IMR-90 (cell line): ENCODE data around the gene BMP10. TPM values are rescaled to one million over a fixed set of nuclear protein-coding genes. Genes with fewer than 3 reads are reported as not detected.

ENCODE experiments used
- ATAC-seq: fragments of 200-7000 bp; cut with Tn5 transposase; 2 replicates; pipeline ENCODE4 v1.9.1; 2020; ENCODE audit warnings: low read depth, mild to moderate bottlenecking, moderate library complexity
- BruUV-seq: library from RNA; stranded (reverse); fragments of 400-500 nt; replicated peaks from 2 replicates; lab custom pipeline; 2021; lab: Mats Ljungman, UMichigan
- CTCF ChIA-PET: fragments of 300-600 bp; formaldehyde crosslinking; extraction: SDS; loops from one replicate; lab custom pipeline; 2021; ENCODE audit warnings: antibody characterized with exemption; lab: Yijun Ruan, JAX
- POLR2A ChIA-PET: fragments of 300-600 bp; sonication (Branson Sonifier 250); formaldehyde crosslinking; loops from one replicate; lab custom pipeline; 2022; ENCODE audit warnings: antibody characterized with exemption; ENCODE audit not compliant: unreplicated experiment; lab: Charles Lee
- DNase-seq: peaks from one replicate; pipeline ENCODE4 v3.0.0; 2013
- H2AFZ ChIP-seq: replicated peaks from 2 replicates; pipeline ENCODE3; 2013; ENCODE audit warnings: low read length, mild to moderate bottlenecking; ENCODE audit not compliant: poor library complexity
- H2AK5ac ChIP-seq: 2 replicates; pipeline ENCODE4 v1.6.1; 2013; ENCODE audit warnings: low read depth, low read length, inconsistent platforms
- H2AK9ac ChIP-seq: replicated peaks from 2 replicates; pipeline ENCODE3; 2013; ENCODE audit warnings: mild to moderate bottlenecking, low read depth, low read length, moderate library complexity; ENCODE audit not compliant: poor library complexity
- H2BK120ac ChIP-seq: 2 replicates; pipeline ENCODE4 v1.6.1; 2013; ENCODE audit warnings: low read depth, low read length, inconsistent platforms
- H2BK15ac ChIP-seq: 3 replicates; pipeline ENCODE4 v1.6.1; 2013; ENCODE audit warnings: low read depth, low read length, inconsistent platforms
- H2BK20ac ChIP-seq: 2 replicates; pipeline ENCODE4 v1.6.1; 2013; ENCODE audit warnings: low read depth, mild to moderate bottlenecking, inconsistent platforms, low read length, moderate library complexity
- H2BK5ac ChIP-seq: 2 replicates; pipeline ENCODE4 v1.6.1; 2013; ENCODE audit warnings: mild to moderate bottlenecking, low read depth, low read length, inconsistent platforms; ENCODE audit not compliant: poor library complexity, severe bottlenecking
- H3K14ac ChIP-seq: replicated peaks from 2 replicates; pipeline ENCODE4 v1.6.1; 2013; ENCODE audit warnings: low read depth, low read length, inconsistent platforms
- H3K18ac ChIP-seq: 2 replicates; pipeline ENCODE4 v1.6.1; 2013; ENCODE audit warnings: low read depth, low read length, control low read depth
- H3K23ac ChIP-seq: 2 replicates; pipeline ENCODE4 v1.6.1; 2013; ENCODE audit warnings: low read depth, low read length, inconsistent platforms
- H3K27ac ChIP-seq: 2 replicates; pipeline ENCODE4 v1.5.1; 2013; ENCODE audit warnings: mild to moderate bottlenecking, control low read depth, low read length; ENCODE audit not compliant: insufficient read depth
- H3K27me3 ChIP-seq: 2 replicates; pipeline ENCODE4 v1.6.1; 2013; ENCODE audit warnings: low read length; ENCODE audit not compliant: control insufficient read depth, insufficient read depth
- H3K36me3 ChIP-seq: 2 replicates; pipeline ENCODE4 v1.6.1; 2013; ENCODE audit warnings: low read length, mixed read lengths; ENCODE audit not compliant: control insufficient read depth, insufficient read depth
- H3K4ac ChIP-seq: 2 replicates; pipeline ENCODE4 v1.6.1; 2013; ENCODE audit warnings: low read depth, low read length, inconsistent platforms
- H3K4me1 ChIP-seq: 2 replicates; pipeline ENCODE4 v1.6.1; 2013; ENCODE audit warnings: low read length, mixed read lengths; ENCODE audit not compliant: control insufficient read depth, insufficient read depth
- H3K4me2 ChIP-seq: 2 replicates; pipeline ENCODE4 v1.6.1; 2013; ENCODE audit warnings: low read depth, mild to moderate bottlenecking, control low read depth, low read length, moderate library complexity
- H3K4me3 ChIP-seq: 2 replicates; pipeline ENCODE4 v1.5.1; 2013; ENCODE audit warnings: low read depth, mild to moderate bottlenecking, control low read depth, low read length, moderate library complexity; ENCODE audit not compliant: insufficient read depth
- H3K56ac ChIP-seq: 2 replicates; pipeline ENCODE4 v1.6.1; 2013; ENCODE audit warnings: low read length, inconsistent platforms; ENCODE audit not compliant: insufficient read depth; ENCODE audit errors: extremely low read depth
- H3K79me1 ChIP-seq, 2 experiments: 2 replicates each; pipeline ENCODE4 v1.6.1; 2013; ENCODE audit warnings: low read length in 2 of 2, inconsistent platforms in 1 of 2, low read depth in 1 of 2
- H3K9ac ChIP-seq: 2 replicates; pipeline ENCODE4 v1.6.1; 2013; ENCODE audit warnings: low read depth, low read length, control low read depth
- H3K9me1 ChIP-seq: 2 replicates; pipeline ENCODE4 v1.6.1; 2013; ENCODE audit warnings: low read length, inconsistent platforms; ENCODE audit not compliant: insufficient read depth
- H3K9me3 ChIP-seq: 2 replicates; pipeline ENCODE4 v1.6.1; 2013; ENCODE audit warnings: low read length; ENCODE audit not compliant: control insufficient read depth, insufficient read depth
- H4K20me1 ChIP-seq: 2 replicates; pipeline ENCODE4 v1.6.1; 2013; ENCODE audit warnings: low read length, inconsistent platforms; ENCODE audit not compliant: insufficient read depth
- H4K5ac ChIP-seq: 2 replicates; pipeline ENCODE4 v1.6.1; 2013; ENCODE audit warnings: mild to moderate bottlenecking, low read depth, low read length, control low read depth
- H4K8ac ChIP-seq, 2 experiments: 2 replicates each; pipeline ENCODE4 v1.6.1; 2013; ENCODE audit warnings: low read depth in 2 of 2, low read length in 2 of 2, control low read depth in 1 of 2, inconsistent platforms in 1 of 2
- H4K91ac ChIP-seq: 2 replicates; pipeline ENCODE4 v1.6.1; 2013; ENCODE audit warnings: low read depth, low read length, inconsistent platforms; ENCODE audit not compliant: insufficient read depth
- CEBPB ChIP-seq: IDR thresholded peaks from 2 replicates; pipeline ENCODE4 v1.6.1; 2012; ENCODE audit warnings: low read depth, low read length, improper control_type of control experiment
- MXI1 ChIP-seq: IDR thresholded peaks from 2 replicates; pipeline ENCODE4 v1.6.1; 2012; ENCODE audit warnings: low read depth, mild to moderate bottlenecking, low read length, moderate library complexity, borderline replicate concordance
- whole genome bisulfite sequencing, 2 experiments: methylation state at CpG; one replicate each; pipeline versions ENCODE4 v1.1.5 to v1.1.7; 2013; ENCODE audit warnings: missing lambda C conversion rate in 2 of 2; ENCODE audit not compliant: insufficient read length in 1 of 2; ENCODE audit errors: extremely low coverage in 2 of 2; 5-methylcytosine and 5-hydroxymethylcytosine counted together
- dilution Hi-C: fragments of 300-500 bp; cut with HindIII; formaldehyde crosslinking; loops from one replicate; pipeline ENCODE4 v1.14.3; 2018; ENCODE audit warnings: low sequenced_read_pairs; ENCODE audit not compliant: unreplicated experiment
- in situ Hi-C: fragments of 300-500 bp; cut with MboI; formaldehyde crosslinking; loops from 3 replicates; pipeline ENCODE4 v1.14.3; 2019; ENCODE audit warnings: low sequenced_read_pairs, inconsistent platforms, mixed read lengths
- intact Hi-C: fragments of 100-400 bp; cut with micrococcal nuclease; formaldehyde crosslinking; loops from 2 replicates; pipeline ENCODE4 v1.10.0; 2022
- polyA plus RNA-seq, 3 experiments: library from polyadenylated mRNA; depleted of rRNA; stranded (reverse); fragments of >200 nt; gene quantifications; 2 replicates each; pipeline ENCODE4 v1.2.3, GENCODE V29; 2012; ENCODE audit warnings: low replicate concordance in 1 of 3
- total RNA-seq: library from RNA; depleted of rRNA; stranded (reverse); fragments of >200 nt; gene quantifications from 2 replicates; pipeline ENCODE4 v1.2.3, GENCODE V29; 2012

BMP10 gene
- total and polyA plus RNA-seq, 2 of the 4 experiments (the other 2 are of a cell fraction), result not detected

GRCh38 chr2:68878753-68879152 is 7.6 kb upstream of the BMP10 start:
- no peaks in the 10 kb centered on the region for H3K36me3 ChIP-seq
- no peak overlapping the region for H2AK9ac ChIP-seq
- peak overlapping the region; percentile 26; the same call in 1 of the 2 replicates for H3K23ac ChIP-seq
- in situ Hi-C loops (no loop called here), intact Hi-C loops (no loop called here), dilution Hi-C loops (no loop called here)
- H3K18ac ChIP-seq, result peak overlapping the region; percentile 67; the same call in 1 of the 2 replicates
- DNase-seq, result peak; percentile 62
- peak overlapping the region; percentile 49; the same call in 1 of the 2 replicates for H4K5ac ChIP-seq
- 0 out of 2 replicates have a peak, but pooled peaks cover 2% of the 10 kb centered on the region for H3K9me3 ChIP-seq
- peak overlapping the region; percentile 57; the same call in 1 of the 2 replicates for H3K4ac ChIP-seq
- peak overlapping the region; percentile 81; the same call in 2 of the 3 replicates for H2BK15ac ChIP-seq
- no peak overlapping the region; the same call in 1 of the 2 replicates for H3K27ac ChIP-seq
- H3K56ac ChIP-seq, result no peak overlapping the region
- no CpG with 5 or more reads among the region's 2 CpGs for WGBS, 2 experiments
- POLR2A ChIA-PET, result no interaction called here
- H3K14ac ChIP-seq, result peak overlapping the region; percentile 54
- peaks cover 7% of the 10 kb centered on the region for H3K4me1 ChIP-seq
- no TSS peak for BruUV-seq
- H3K79me1 ChIP-seq, result no peaks in the 10 kb centered on the region
- ATAC-seq, result peak; percentile 15; the same call in 1 of the 2 replicates
- H2BK5ac ChIP-seq, result peak overlapping the region; percentile 15
- no peak overlapping the region for H3K9ac ChIP-seq
- TF ChIP-seq CEBPB (peak; percentile 57; the same call in 1 of the 2 replicates), MXI1 (no peak)
- H4K8ac ChIP-seq, result peak overlapping the region; percentile 77 to 86
- no peak overlapping the region for H3K4me3 ChIP-seq
- peak overlapping the region; percentile 85; the same call in 1 of the 2 replicates for H2BK20ac ChIP-seq
- H4K91ac ChIP-seq, result peak overlapping the region; percentile 60
- H3K9me1 ChIP-seq, result no peaks in the 10 kb centered on the region
- peak overlapping the region; percentile 92 for H2BK120ac ChIP-seq
- H2AK5ac ChIP-seq, result peak overlapping the region; percentile 92
- no peak overlapping the region for H2AFZ ChIP-seq
- H3K27me3 ChIP-seq, result no peaks in the 10 kb centered on the region
- CTCF ChIA-PET, result interaction anchor here (0.8 kb wide), 1 partner anchor 17 kb away, joined by 3 read pairs; no protein-coding TSS in a partner anchor
- H3K4me2 ChIP-seq, result no peak overlapping the region
- H4K20me1 ChIP-seq, result no peaks in the 10 kb centered on the region
